GM23338 (cell line): ENCODE results near the gene PRPF39. TPM values are rescaled to one million over a fixed set of nuclear protein-coding genes. Genes with fewer than 3 reads are reported as not detected.
A peak's percentile ranks its signal among the peaks of the same experiment; 100 is the strongest.

Source experiments
- ATAC-seq: fragments of 200-7000 bp; cut with Tn5 transposase; 3 replicates; pipeline ENCODE4 v1.9.1; 2020
- DNase-seq: peaks from one replicate; pipeline ENCODE4 v3.0.0-alpha.2; 2015; ENCODE audit warnings: low spot score
- H2AFZ ChIP-seq: fragments of 200-600 bp; sonication (generic); 2 replicates; pipeline ENCODE4 v1.8.0; 2016; ENCODE audit warnings: antibody characterized with exemption, mild to moderate bottlenecking, moderate library complexity
- H3F3A ChIP-seq: fragments of 200-600 bp; sonication (generic); replicated peaks from 2 replicates; pipeline ENCODE4 v1.8.0; 2017; ENCODE audit warnings: antibody characterized with exemption, mixed run types, low read depth
- H3K27ac ChIP-seq: fragments of 200-600 bp; sonication (generic); 2 replicates; pipeline ENCODE4 v1.6.1; 2016; ENCODE audit warnings: low read depth
- H3K27me3 ChIP-seq: fragments of 200-600 bp; sonication (generic); 2 replicates; pipeline ENCODE4 v1.8.0; 2016; ENCODE audit warnings: mild to moderate bottlenecking, mixed run types, moderate library complexity; ENCODE audit not compliant: insufficient read depth
- H3K36me3 ChIP-seq: fragments of 200-600 bp; sonication (generic); 2 replicates; pipeline ENCODE4 v1.8.0; 2016; ENCODE audit warnings: mild to moderate bottlenecking; ENCODE audit not compliant: insufficient read depth
- H3K4me1 ChIP-seq: fragments of 200-600 bp; sonication (generic); 2 replicates; pipeline ENCODE4 v1.8.0; 2016; ENCODE audit warnings: mild to moderate bottlenecking, moderate library complexity; ENCODE audit not compliant: insufficient read depth
- H3K4me2 ChIP-seq: fragments of 200-600 bp; sonication (generic); 2 replicates; pipeline ENCODE4 v1.7.1; 2017; ENCODE audit warnings: mixed run types
- H3K4me3 ChIP-seq: fragments of 200-600 bp; sonication (generic); 2 replicates; pipeline ENCODE4 v1.6.1; 2016; ENCODE audit warnings: mixed run types
- H3K79me2 ChIP-seq: fragments of 200-600 bp; sonication (generic); replicated peaks from 2 replicates; pipeline ENCODE4 v1.8.0; 2017; ENCODE audit warnings: mild to moderate bottlenecking; ENCODE audit not compliant: insufficient read depth
- H3K9me2 ChIP-seq: fragments of 200-600 bp; sonication (generic); 2 replicates; pipeline ENCODE4 v1.8.0; 2017; ENCODE audit not compliant: insufficient read depth
- H4K20me1 ChIP-seq: fragments of 200-600 bp; sonication (generic); replicated peaks from 2 replicates; pipeline ENCODE4 v1.8.0; 2017; ENCODE audit warnings: mild to moderate bottlenecking; ENCODE audit not compliant: insufficient read depth
- H3K27ac Mint-ChIP-seq: 2 replicates; pipeline ENCODE4 v1.8.0; 2020; ENCODE audit warnings: inconsistent platforms, mild to moderate bottlenecking, moderate library complexity, mixed read lengths
- H3K27me3 Mint-ChIP-seq: 3 replicates; pipeline ENCODE4 v1.8.0; 2022; ENCODE audit warnings: low read depth, mild to moderate bottlenecking, moderate library complexity, mixed read lengths, inconsistent platforms; ENCODE audit not compliant: insufficient read depth, poor library complexity
- H3K36me3 Mint-ChIP-seq: 3 replicates; pipeline ENCODE4 v1.8.0; 2021; ENCODE audit warnings: low read depth, mild to moderate bottlenecking, inconsistent platforms, moderate library complexity, mixed read lengths
- H3K4me1 Mint-ChIP-seq: 3 replicates; pipeline ENCODE4 v1.8.0; 2020; ENCODE audit warnings: mild to moderate bottlenecking, inconsistent platforms, mixed read lengths
- H3K4me3 Mint-ChIP-seq: 3 replicates; pipeline ENCODE4 v1.8.0; 2021; ENCODE audit warnings: moderate library complexity, mild to moderate bottlenecking, inconsistent platforms, mixed read lengths
- H3K9me3 Mint-ChIP-seq: 3 replicates; pipeline ENCODE4 v1.8.0; 2020; ENCODE audit warnings: moderate library complexity, mild to moderate bottlenecking, inconsistent platforms, mixed read lengths
- CTCF ChIP-seq, 2 experiments: fragments of 200-600 bp in 1 of 2; sonication (generic) in 1 of 2; conservative IDR thresholded peaks; 2 replicates each; pipeline versions ENCODE4 v1.5.1 to v1.6.1; 2016 to 2017; ENCODE audit warnings: antibody characterized with exemption in 2 of 2, low read depth in 2 of 2, mild to moderate bottlenecking in 2 of 2, moderate library complexity in 1 of 2
- JUNB ChIP-seq: IDR thresholded peaks from one replicate; pipeline ENCODE4 v1.6.1; 2016; ENCODE audit warnings: antibody characterized with exemption; ENCODE audit not compliant: unreplicated experiment
- STAT1 ChIP-seq: IDR thresholded peaks from one replicate; pipeline ENCODE4 v1.6.1; 2016; ENCODE audit warnings: antibody characterized with exemption; ENCODE audit not compliant: unreplicated experiment
- ZNF462 ChIP-seq: fragments of 250-450 bp; sonication (Bioruptor Pico); IDR thresholded peaks from 2 replicates; pipeline ENCODE4 v1.5.0; 2020; ENCODE audit warnings: mild to moderate bottlenecking, moderate library complexity
- polyA plus RNA-seq: library from polyadenylated mRNA; unstranded; fragments of >200 nt; fragmentation: Nextera tagmentation; extraction: Ambion mirVana; gene quantifications from 2 replicates; pipeline ENCODE4 v1.2.1, GENCODE V29; 2016
- total RNA-seq: library from RNA; depleted of rRNA; stranded (reverse); fragments of >200 nt; shearing (Covaris generic); gene quantifications from 2 replicates; pipeline ENCODE4 v1.2.3, GENCODE V29; 2014

The PRPF39 gene
- total and polyA plus RNA-seq, 2 experiments from 2014 or later: 30.7 to 56.9 TPM

- TF ChIP-seq ZNF462 (CRISPR knock-in tag) (no peak), CTCF (conservative IDR thresholded peaks at IDR 0.05; ENCODE audit: low read depth in 2 of 2) (no peak)
These were observed 45.7 kb upstream of the PRPF39 start (continued) for GRCh38 chr14:45038256-45038655.

- Mint-ChIP-seq H3K4me3 (no peak overlapping the region), H3K27me3 (peaks cover 6% of the 10 kb centered on the region), H3K9me3 (peaks cover 28% of the 10 kb centered on the region), H3K4me1 (no peaks in the 10 kb centered on the region), H3K27ac (no peak overlapping the region), H3K36me3 (peaks cover 50% of the 10 kb centered on the region)
- Histone ChIP-seq H3K4me1 (no peaks in the 10 kb centered on the region), H3K36me3 (peaks cover 8% of the 10 kb centered on the region; the same call in 1 of the 2 replicates), H4K20me1 (no peaks in the 10 kb centered on the region), H3K4me2 (no peak overlapping the region), H3K27me3 (no peaks in the 10 kb centered on the region), H3K79me2 (no peaks in the 10 kb centered on the region), H2AFZ (no peak overlapping the region), H3K9me2 (no peaks in the 10 kb centered on the region), H3K4me3 (no peak overlapping the region), H3F3A (no peaks in the 10 kb centered on the region), H3K27ac (no peak overlapping the region)
- no peak for ATAC-seq
- peak; percentile 27 for DNase-seq
- TF ChIP-seq JUNB (no peak), ZNF462 (CRISPR knock-in tag) (no peak), STAT1 (no peak)
These were observed 45.1 kb upstream of the PRPF39 start for GRCh38 chr14:45038865-45039264.
